H1 (cell line): ENCODE data around the gene CTNNBL1. TPM values are rescaled to one million over a fixed set of nuclear protein-coding genes. Genes with fewer than 3 reads are reported as not detected.

ENCODE experiments used
- CTCF ChIA-PET: fragments of 300-600 bp; sonication (Branson Sonifier 250); formaldehyde crosslinking; loops from one replicate; lab custom pipeline; 2021; ENCODE audit not compliant: partially characterized antibody; lab: Charles Lee
- POLR2A ChIA-PET: fragments of 300-600 bp; sonication (Branson Sonifier 250); formaldehyde crosslinking; loops from one replicate; lab custom pipeline; 2021; ENCODE audit warnings: inconsistent platforms; ENCODE audit not compliant: partially characterized antibody; lab: Charles Lee
- DNase-seq, 2 experiments: peaks; one replicate each; pipeline versions ENCODE4 v3.0.0 to v3.0.0-alpha.2; 2010 to 2022; ENCODE audit warnings: low spot score in 2 of 2, low read depth in 1 of 2, mixed read lengths in 1 of 2
- FAIRE-seq: peaks from 2 replicates; lab custom pipeline; 2011; peaks lifted over from hg19 to GRCh38; lab: Jason Lieb, UNC
- H2AFZ ChIP-seq: 2 replicates; pipeline ENCODE4 v1.8.1; 2012; ENCODE audit warnings: low read length, inconsistent platforms
- H2AK5ac ChIP-seq: 2 replicates; pipeline ENCODE4 v1.6.1; 2013; ENCODE audit warnings: low read depth, low read length
- H2BK120ac ChIP-seq: replicated peaks from 2 replicates; pipeline ENCODE3; 2013; ENCODE audit warnings: low read depth, low read length, inconsistent platforms
- H2BK12ac ChIP-seq: 2 replicates; pipeline ENCODE4 v1.6.1; 2013; ENCODE audit warnings: low read depth, low read length
- H2BK15ac ChIP-seq: 2 replicates; pipeline ENCODE4 v1.6.1; 2013; ENCODE audit warnings: low read length
- H2BK20ac ChIP-seq: 2 replicates; pipeline ENCODE4 v1.6.1; 2013; ENCODE audit warnings: low read length
- H2BK5ac ChIP-seq: 2 replicates; pipeline ENCODE4 v1.6.1; 2013; ENCODE audit warnings: low read depth, low read length
- H3K14ac ChIP-seq: 2 replicates; pipeline ENCODE4 v1.6.1; 2013; ENCODE audit warnings: inconsistent platforms; ENCODE audit not compliant: insufficient read length
- H3K18ac ChIP-seq: 2 replicates; pipeline ENCODE4 v1.6.1; 2013; ENCODE audit warnings: low read length; ENCODE audit errors: extremely low read depth
- H3K23ac ChIP-seq: 2 replicates; pipeline ENCODE4 v1.6.1; 2013; ENCODE audit warnings: inconsistent platforms; ENCODE audit not compliant: insufficient read length
- H3K23me2 ChIP-seq: 2 replicates; pipeline ENCODE4 v1.6.1; 2013; ENCODE audit warnings: low read depth, low read length
- H3K27ac ChIP-seq: 2 replicates; pipeline ENCODE4 v1.6.1; 2011; ENCODE audit warnings: low read depth, low read length, inconsistent platforms
- H3K27me3 ChIP-seq, 4 experiments: replicated peaks in 1 of 4; 1 replicate in 1 of 4; 2 replicates in 3 of 4; pipeline versions ENCODE4 v1.6.1 to v1.8.1; 2011 to 2013; ENCODE audit warnings: low read length in 3 of 4, mild to moderate bottlenecking in 3 of 4, inconsistent platforms in 2 of 4, mixed read lengths in 2 of 4, moderate library complexity in 1 of 4; ENCODE audit not compliant: control insufficient read depth in 3 of 4, insufficient read depth in 3 of 4; ENCODE audit errors: extremely low read depth in 1 of 4
- H3K36me3 ChIP-seq, 4 experiments: 2 replicates each; pipeline versions ENCODE4 v1.6.1 to v1.8.1; 2011 to 2013; ENCODE audit warnings: mild to moderate bottlenecking in 4 of 4, low read length in 3 of 4, moderate library complexity in 2 of 4, control low read depth in 1 of 4, inconsistent platforms in 1 of 4; ENCODE audit not compliant: insufficient read depth in 4 of 4, control insufficient read depth in 2 of 4
- H3K4ac ChIP-seq: replicated peaks from 2 replicates; pipeline ENCODE3; 2013; ENCODE audit warnings: low read length, low read depth, mixed read lengths, inconsistent platforms; ENCODE audit not compliant: insufficient read length
- H3K4me1 ChIP-seq, 4 experiments: replicated peaks in 1 of 4; 1 replicate in 1 of 4; 2 replicates in 3 of 4; pipeline versions ENCODE4 v1.6.1 to v1.8.1; 2011 to 2013; ENCODE audit warnings: low read length in 3 of 4, inconsistent platforms in 2 of 4, mixed read lengths in 1 of 4; ENCODE audit not compliant: insufficient read depth in 4 of 4, control insufficient read depth in 3 of 4
- H3K4me2 ChIP-seq, 2 experiments: 2 replicates each; pipeline versions ENCODE4 v1.6.1 to v1.8.1; 2011 to 2013; ENCODE audit warnings: low read depth in 2 of 2, low read length in 2 of 2, control low read depth in 1 of 2, inconsistent platforms in 1 of 2, mild to moderate bottlenecking in 1 of 2; ENCODE audit not compliant: insufficient read depth in 1 of 2
- H3K4me3 ChIP-seq, 4 experiments: fragments of 200-600, 300-600 bp in 1 of 4; sonication (generic), shearing (Covaris generic), sonication (Bioruptor Twin) in 1 of 4; 2 replicates each; pipeline versions ENCODE4 v1.5.1 to v1.8.1; 2011 to 2016; ENCODE audit warnings: low read length in 4 of 4, low read depth in 3 of 4, control low read depth in 2 of 4, inconsistent platforms in 2 of 4, mild to moderate bottlenecking in 2 of 4, mixed read lengths in 1 of 4, moderate library complexity in 1 of 4; ENCODE audit not compliant: insufficient read depth in 2 of 4; ENCODE audit errors: extremely low read depth in 1 of 4
- H3K56ac ChIP-seq: replicated peaks from 2 replicates; pipeline ENCODE3; 2013; ENCODE audit warnings: low read depth, mild to moderate bottlenecking, mixed read lengths, low read length, inconsistent platforms; ENCODE audit not compliant: insufficient read length
- H3K79me1 ChIP-seq: 2 replicates; pipeline ENCODE4 v1.6.1; 2013; ENCODE audit warnings: low read depth, low read length, control low read depth
- H3K79me2 ChIP-seq, 2 experiments: 2 replicates each; pipeline versions ENCODE4 v1.6.1 to v1.8.1; 2012 to 2013; ENCODE audit warnings: low read length in 2 of 2, mild to moderate bottlenecking in 2 of 2, inconsistent platforms in 1 of 2; ENCODE audit not compliant: insufficient read depth in 2 of 2, control insufficient read depth in 1 of 2
- H3K9ac ChIP-seq, 4 experiments: replicated peaks in 1 of 4; 1 replicate in 1 of 4; 2 replicates in 3 of 4; pipeline versions ENCODE4 v1.6.1 to v1.8.1; 2011 to 2013; ENCODE audit warnings: low read depth in 3 of 4, low read length in 3 of 4, control low read depth in 2 of 4, mild to moderate bottlenecking in 2 of 4, moderate library complexity in 2 of 4, inconsistent platforms in 1 of 4; ENCODE audit errors: extremely low read depth in 1 of 4
- H3K9me3 ChIP-seq, 2 experiments: 2 replicates each; pipeline versions ENCODE4 v1.6.1 to v1.8.1; 2012 to 2013; ENCODE audit warnings: mild to moderate bottlenecking in 2 of 2, moderate library complexity in 2 of 2, control low read depth in 1 of 2, inconsistent platforms in 1 of 2, low read depth in 1 of 2, low read length in 1 of 2, mixed read lengths in 1 of 2; ENCODE audit not compliant: insufficient read depth in 2 of 2
- H4K20me1 ChIP-seq, 2 experiments: replicated peaks in 1 of 2; 2 replicates each; pipeline versions ENCODE3 to v1.8.1; 2011 to 2013; ENCODE audit warnings: inconsistent platforms in 2 of 2, low read length in 2 of 2, mild to moderate bottlenecking in 1 of 2; ENCODE audit not compliant: insufficient read depth in 2 of 2, control insufficient read depth in 1 of 2
- H4K5ac ChIP-seq: 2 replicates; pipeline ENCODE4 v1.6.1; 2013; ENCODE audit warnings: low read length, low read depth, mixed read lengths, inconsistent platforms; ENCODE audit not compliant: insufficient read length
- H4K8ac ChIP-seq: 2 replicates; pipeline ENCODE4 v1.8.0; 2013; ENCODE audit warnings: mild to moderate bottlenecking, moderate library complexity, low read length, inconsistent platforms; ENCODE audit not compliant: insufficient read depth; ENCODE audit errors: extremely low read depth
- H4K91ac ChIP-seq: replicated peaks from 2 replicates; pipeline ENCODE3; 2013; ENCODE audit warnings: low read length, mixed read lengths, inconsistent platforms; ENCODE audit not compliant: insufficient read length
- CTCF ChIP-seq, 3 experiments: IDR thresholded peaks; 1 replicate in 2 of 3; 2 replicates in 1 of 3; pipeline versions ENCODE4 v1.5.1 to v1.6.1; 2011; ENCODE audit warnings: low read length in 3 of 3, mild to moderate bottlenecking in 3 of 3, inconsistent platforms in 2 of 3, low read depth in 1 of 3, moderate library complexity in 1 of 3; ENCODE audit not compliant: insufficient read depth in 1 of 3; ENCODE audit errors: control extremely low read depth in 1 of 3
- KDM1A ChIP-seq: fragments of 200-600, 300-600 bp; sonication (generic); IDR thresholded peaks from 2 replicates; pipeline ENCODE4 v1.7.1; 2016; ENCODE audit warnings: mild to moderate bottlenecking, low read length, borderline replicate concordance
- RAD21 ChIP-seq, 2 experiments: IDR thresholded peaks in 1 of 2; conservative IDR thresholded peaks in 1 of 2; 2 replicates each; pipeline ENCODE4 v1.6.1; 2011; ENCODE audit warnings: low read depth in 2 of 2, low read length in 2 of 2, improper control_type of control experiment in 1 of 2, inconsistent platforms in 1 of 2, mild to moderate bottlenecking in 1 of 2, moderate library complexity in 1 of 2
- SAP30 ChIP-seq: fragments of 300-600 bp; sonication (generic); IDR thresholded peaks from 2 replicates; pipeline ENCODE4 v1.7.1; 2012; ENCODE audit warnings: low read length, moderate library complexity, mild to moderate bottlenecking, inconsistent platforms; ENCODE audit not compliant: insufficient read depth, insufficient replicate concordance
- SP1 ChIP-seq: IDR thresholded peaks from 2 replicates; pipeline ENCODE4 v1.6.1; 2011; ENCODE audit warnings: low read depth, low read length
- WGBS, 2 experiments: shearing (Covaris generic) in 1 of 2; methylation state at CpG; one replicate each; pipeline versions ENCODE4 v1.1.6 to v1.1.7; 2013 to 2015; ENCODE audit warnings: low lambda C conversion rate in 2 of 2, mixed read lengths in 2 of 2, inconsistent platforms in 1 of 2, low coverage in 1 of 2, missing lambda C conversion rate in 1 of 2; ENCODE audit not compliant: insufficient replicate concordance in 2 of 2, insufficient coverage in 1 of 2, insufficient read length in 1 of 2; ENCODE audit errors: extremely low coverage in 1 of 2, missing lambda C conversion rate in 1 of 2; 5-methylcytosine and 5-hydroxymethylcytosine counted together
- polyA plus RNA-seq, 7 experiments: library from polyadenylated mRNA; depleted of rRNA in 3 of 7; stranded (reverse) in 5 of 7; unstranded in 2 of 7; fragments of >200 nt in 5 of 7; fragments of 200-250 nt in 2 of 7; gene quantifications; 1 replicate in 5 of 7; 2 replicates in 1 of 7; 4 replicates in 1 of 7; pipeline versions ENCODE4 v1.2.1 to v1.2.3, GENCODE V29; 2011 to 2013; ENCODE audit warnings: missing spikeins in 2 of 7, mixed read lengths in 2 of 7
- total RNA-seq: library from RNA; stranded (reverse); fragmentation: NEBNext Ultra II Directional; extraction: Animal tissue kit (Norgen Biotek cat#: 25700); gene quantifications from 2 replicates; pipeline ENCODE4 v1.2.1, GENCODE V29; 2021

CTNNBL1 gene
- total and polyA plus RNA-seq, 2 of the 8 experiments (the other 6 are each of a cell fraction or from before 2014, with no cell fraction given) = 19.6 to 81.6 TPM

- Histone ChIP-seq H3K79me1 (no peaks in the 10 kb centered on the region), H4K8ac (no peak overlapping the region), H3K23me2 (no peaks in the 10 kb centered on the region), H3K23ac (no peak overlapping the region), H3K9ac (no peak overlapping the region), H3K14ac (no peak overlapping the region), H2BK15ac (no peak overlapping the region), H2BK5ac (no peak overlapping the region), H2AFZ (no peak overlapping the region), H3K27me3 (no peaks in the 10 kb centered on the region), H3K18ac (no peak overlapping the region), H4K5ac (no peak overlapping the region), H3K4me3 (no peak overlapping the region), H3K4me1 (peaks cover 0 to 3% (median 2%) of the 10 kb centered on the region in 4 experiments; a peak in 3 of 7 replicates), H3K56ac (no peak overlapping the region), H3K4ac (no peak overlapping the region), H3K36me3 (no peaks in the 10 kb centered on the region; a peak in 2 of 8 replicates), H4K91ac (no peak overlapping the region), H2BK20ac (no peak overlapping the region), H4K20me1 (no peaks in the 10 kb centered on the region), H3K9me3 (no peaks in the 10 kb centered on the region), H3K79me2 (no peaks in the 10 kb centered on the region), H2AK5ac (no peak overlapping the region), H2BK12ac (no peak overlapping the region), H3K4me2 (no peak overlapping the region), H3K27ac (no peak overlapping the region), H2BK120ac (no peak overlapping the region)
- no peak for DNase-seq
- ChIA-PET POLR2A (no interaction called here), CTCF (interaction anchor here (0.6 to 1.5 kb wide), 7 partner anchors 10 to 122 kb away, joined by 3 to 5 read pairs (median 3); no protein-coding TSS in a partner anchor)
- FAIRE-seq = no peak
- TF ChIP-seq RAD21 (IDR thresholded peaks at IDR 0.05 in 1 of 2, conservative IDR thresholded peaks at IDR 0.05 in 1 of 2; ENCODE audit: low read depth in 2 of 2, low read length in 2 of 2) = peak in 1 of 2 experiments; percentile 14; a peak in 1 of 4 replicates
- no peak for TF ChIP-seq SAP30
- peak in 1 of 3 experiments; percentile 9; a peak in 1 of 4 replicates for TF ChIP-seq CTCF (IDR thresholded peaks at IDR 0.05; ENCODE audit: control extremely low read depth in 1 of 3, insufficient read depth in 1 of 3, low read depth in 1 of 3, low read length in 3 of 3)
- no peak for TF ChIP-seq KDM1A
- TF ChIP-seq SP1 = no peak
- 84% methylated on average over 1 of the region's 1 CpG; no CpG with 5 or more reads in 1 of the 2 experiments for WGBS, 2 experiments
These were observed 87.8 kb downstream of the CTNNBL1 start for GRCh38 chr20:37781626-37782025.
